A549 (cell line): ENCODE results near the gene SLC17A8. TPM values are rescaled to one million over a fixed set of nuclear protein-coding genes. Genes with fewer than 3 reads are reported as not detected.

ENCODE experiments used
- ATAC-seq, 2 experiments: fragments of 200-7000 bp in 1 of 2; fragments of >200 bp in 1 of 2; cut with Nextera tagmentation in 1 of 2; cut with Tn5 transposase in 1 of 2; 3 replicates each; pipeline versions ENCODE4 v1.8.0 to v1.9.1; 2018 to 2020; ENCODE audit warnings: mild to moderate bottlenecking in 1 of 2, moderate library complexity in 1 of 2
- CTCF ChIA-PET: fragments of 300-600 bp; sonication (Branson Sonifier 250); formaldehyde crosslinking; extraction: SDS; loops from one replicate; lab custom pipeline; 2021; ENCODE audit warnings: antibody characterized with exemption, inconsistent platforms; lab: Yijun Ruan, JAX
- POLR2A ChIA-PET: fragments of 350-600 bp; formaldehyde crosslinking; extraction: SDS; loops from one replicate; lab custom pipeline; 2021; ENCODE audit warnings: antibody characterized with exemption, inconsistent platforms; lab: Yijun Ruan, JAX
- DNase-seq, 2 experiments: peaks; one replicate each; pipeline versions ENCODE4 v3.0.0 to v3.0.0-alpha.2; 2011 to 2016; ENCODE audit warnings: low read depth in 1 of 2, low spot score in 1 of 2
- FAIRE-seq: peaks from 2 replicates; lab custom pipeline; 2011; peaks lifted over from hg19 to GRCh38; lab: Jason Lieb, UNC
- H3K27ac ChIP-seq, 2 experiments: fragments of >200 bp; sonication (Bioruptor Twin); formaldehyde crosslinking; 3 replicates each; pipeline ENCODE4 v1.5.1; 2016 to 2017
- H3K4me1 ChIP-seq: fragments of >200 bp; sonication (Bioruptor Twin); formaldehyde crosslinking; 3 replicates; pipeline ENCODE4 v1.6.1; 2016
- H3K4me2 ChIP-seq: fragments of >200 bp; sonication (Bioruptor Twin); formaldehyde crosslinking; 3 replicates; pipeline ENCODE4 v1.6.1; 2016
- H3K4me3 ChIP-seq: fragments of >200 bp; sonication (Bioruptor Twin); formaldehyde crosslinking; 3 replicates; pipeline ENCODE4 v1.5.1; 2016
- H3K9me3 ChIP-seq: fragments of >200 bp; sonication (Bioruptor Twin); formaldehyde crosslinking; 3 replicates; pipeline ENCODE4 v1.6.1; 2016
- BHLHE40 ChIP-seq: IDR thresholded peaks from 2 replicates; pipeline ENCODE4 v1.6.1; 2012; ENCODE audit warnings: low read depth, low read length, inconsistent platforms
- CBX8 ChIP-seq: fragments of 200-600 bp; sonication (generic); IDR thresholded peaks from 2 replicates; pipeline ENCODE4 v1.6.1; 2016
- CHD4 ChIP-seq: fragments of 200-600 bp; sonication (generic); IDR thresholded peaks from 2 replicates; pipeline ENCODE4 v1.6.1; 2016; ENCODE audit warnings: antibody characterized with exemption, mild to moderate bottlenecking, borderline replicate concordance
- CTCF ChIP-seq: fragments of >200 bp; sonication (Bioruptor Twin); formaldehyde crosslinking; IDR thresholded peaks from 3 replicates; pipeline ENCODE4 v1.5.1; 2016
- EP300 ChIP-seq, 2 experiments: fragments of >200 bp; sonication (Bioruptor Twin); formaldehyde crosslinking; IDR thresholded peaks; 2 replicates in 1 of 2; 3 replicates in 1 of 2; pipeline ENCODE4 v1.6.1; 2016 to 2017
- ESRRA ChIP-seq: fragments of 150-350 bp; IDR thresholded peaks from 2 replicates; pipeline ENCODE4 v1.6.1; 2014; ENCODE audit warnings: mild to moderate bottlenecking, low read length, borderline replicate concordance
- FOSL2 ChIP-seq, 2 experiments: fragments of 450-650 bp in 1 of 2; fragments of >200 bp in 1 of 2; sonication (Bioruptor Twin) in 1 of 2; formaldehyde crosslinking; IDR thresholded peaks; 2 replicates each; pipeline versions ENCODE4 v1.5.0 to v1.6.1; 2016 to 2020; ENCODE audit warnings: mild to moderate bottlenecking in 1 of 2, moderate library complexity in 1 of 2
- FOXS1 ChIP-seq: fragments of 250-450 bp; sonication (Bioruptor Pico); IDR thresholded peaks from 2 replicates; pipeline ENCODE4 v1.5.0; 2020; ENCODE audit warnings: mild to moderate bottlenecking, moderate library complexity
- HDAC2 ChIP-seq: fragments of 200-600 bp; sonication (generic); IDR thresholded peaks from 2 replicates; pipeline ENCODE4 v1.6.1; 2016
- HES2 ChIP-seq: fragments of >200 bp; sonication (Bioruptor Twin); formaldehyde crosslinking; IDR thresholded peaks from 2 replicates; pipeline ENCODE4 v1.6.1; 2016
- HOXA7 ChIP-seq: fragments of 250-450 bp; sonication (Bioruptor Pico); IDR thresholded peaks from 2 replicates; pipeline ENCODE4 v1.5.0; 2020; ENCODE audit warnings: mild to moderate bottlenecking, moderate library complexity
- HOXB13 ChIP-seq: fragments of 250-450 bp; sonication (Bioruptor Pico); IDR thresholded peaks from 2 replicates; pipeline ENCODE4 v1.5.0; 2020; ENCODE audit warnings: low read depth, mild to moderate bottlenecking, moderate library complexity
- HOXB5 ChIP-seq: fragments of 250-450 bp; sonication (Bioruptor Pico); IDR thresholded peaks from 2 replicates; pipeline ENCODE4 v1.5.0; 2020; ENCODE audit warnings: mild to moderate bottlenecking, moderate library complexity
- JUN ChIP-seq, 2 experiments: fragments of >200 bp; sonication (Bioruptor Twin); formaldehyde crosslinking; IDR thresholded peaks; 2 replicates in 1 of 2; 3 replicates in 1 of 2; pipeline ENCODE4 v1.6.1; 2016 to 2017
- KDM1A ChIP-seq: fragments of 200-600 bp; sonication (generic); IDR thresholded peaks from 2 replicates; pipeline ENCODE4 v1.6.1; 2016; ENCODE audit warnings: low read depth, mild to moderate bottlenecking
- MAFK ChIP-seq: fragments of 450-650 bp; IDR thresholded peaks from 2 replicates; pipeline ENCODE4 v1.6.1; 2014; ENCODE audit not compliant: partially characterized antibody
- MYC ChIP-seq: IDR thresholded peaks from 2 replicates; pipeline ENCODE4 v1.6.1; 2012; ENCODE audit warnings: mild to moderate bottlenecking, inconsistent platforms, low read length, improper control_type of control experiment, borderline replicate concordance
- PHF8 ChIP-seq: fragments of 200-600 bp; sonication (generic); IDR thresholded peaks from 2 replicates; pipeline ENCODE4 v1.6.1; 2016; ENCODE audit warnings: low read depth, mild to moderate bottlenecking, antibody characterized with exemption, moderate library complexity, borderline replicate concordance
- POLR2AphosphoS2 ChIP-seq: conservative IDR thresholded peaks from 2 replicates; pipeline ENCODE4 v1.6.1; 2012; ENCODE audit warnings: low read length, improper control_type of control experiment, inconsistent platforms
- RCOR1 ChIP-seq: fragments of 150-350 bp; IDR thresholded peaks from 2 replicates; pipeline ENCODE4 v1.6.1; 2014; ENCODE audit warnings: antibody characterized with exemption, low read length, low read depth
- TFCP2L1 ChIP-seq: fragments of 250-450 bp; sonication (Bioruptor Pico); IDR thresholded peaks from 2 replicates; pipeline ENCODE4 v1.5.0; 2021; ENCODE audit warnings: mild to moderate bottlenecking
- ZC3H11A ChIP-seq: fragments of 450-650 bp; IDR thresholded peaks from 2 replicates; pipeline ENCODE4 v1.6.1; 2014; ENCODE audit warnings: antibody characterized with exemption, mild to moderate bottlenecking
- ZSCAN20 ChIP-seq: fragments of 250-450 bp; sonication (Bioruptor Pico); IDR thresholded peaks from 2 replicates; pipeline ENCODE4 v1.8.0; 2022; ENCODE audit warnings: mild to moderate bottlenecking, moderate library complexity
- whole genome bisulfite sequencing: methylation state at CpG from one replicate; pipeline ENCODE4 v1.1.6; 2017; ENCODE audit errors: missing lambda C conversion rate; 5-methylcytosine and 5-hydroxymethylcytosine counted together
- polyA plus RNA-seq, 4 experiments: library from polyadenylated mRNA; depleted of rRNA in 3 of 4; stranded (reverse); fragments of >200 nt; fragmentation: RNase III in 1 of 4; extraction: RNeasy Plus Mini Kit Qiagen cat#74134 plus additional on column Dnase treatment in 1 of 4; gene quantifications; 2 replicates in 3 of 4; 3 replicates in 1 of 4; pipeline ENCODE4 v1.2.3, GENCODE V29; 2011 to 2017
- TF ChIP-seq, protein P1 (sequence below): IDR thresholded peaks from 2 replicates; pipeline ENCODE4 v1.6.1; 2012; ENCODE audit warnings: low read depth, borderline replicate concordance
- TF ChIP-seq, protein P2 (sequence below): fragments of >200 bp; sonication (Bioruptor Twin); formaldehyde crosslinking; IDR thresholded peaks from 3 replicates; pipeline ENCODE4 v1.6.1; 2016
- TF ChIP-seq, protein P3 (sequence below): IDR thresholded peaks from 2 replicates; pipeline ENCODE4 v1.6.1; 2012
- TF ChIP-seq, protein P4 (sequence below): fragments of 250-450 bp; sonication (Bioruptor Pico); IDR thresholded peaks from 2 replicates; pipeline ENCODE4 v1.5.0; 2020; ENCODE audit warnings: low read depth, mild to moderate bottlenecking, moderate library complexity

The SLC17A8 gene
- polyA plus RNA-seq, 2 of the 4 experiments (the other 2 are of a cell fraction), result 0.03 to 0.04 TPM

- ATAC-seq (no peak), DNase-seq (no peak), FAIRE-seq (no peak)
- no peaks in the 10 kb centered on the region for H3K4me1 ChIP-seq
- H3K4me2 ChIP-seq, result no peak overlapping the region
- 91% methylated on average over 2 of the region's 2 CpGs for WGBS
- no peaks in the 10 kb centered on the region for H3K9me3 ChIP-seq
- POLR2A ChIA-PET, result no interaction called here
- CTCF ChIA-PET, result no interaction called here
- no peak for TF ChIP-seq BHLHE40
- no peak overlapping the region for H3K27ac ChIP-seq
- no peak overlapping the region for H3K4me3 ChIP-seq
Observed at GRCh38 chr12:100329800-100330199, 27.1 kb upstream of the SLC17A8 start.

DNA sequence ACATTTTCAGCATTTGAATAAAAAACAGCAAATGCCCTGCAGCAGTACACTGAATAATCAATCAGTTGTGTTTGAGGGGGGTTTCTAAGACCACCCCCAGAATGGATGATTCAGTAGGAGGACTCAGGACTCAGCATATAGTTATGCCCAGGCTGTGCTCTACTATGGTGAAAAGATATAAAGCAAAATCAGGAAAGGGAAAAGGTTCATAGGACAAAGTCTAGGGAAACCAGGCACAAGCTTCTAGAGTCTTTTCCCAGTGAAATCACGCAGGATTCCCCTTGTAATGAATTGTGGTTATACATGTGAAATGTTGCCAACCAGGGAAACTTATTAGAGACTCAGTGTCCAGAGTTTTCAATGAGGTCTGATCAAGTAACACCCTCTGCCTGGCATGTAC, 25.0 kb upstream of the SLC17A8 start:
- Histone ChIP-seq H3K4me1 (no peaks in the 10 kb centered on the region), H3K4me2 (no peak overlapping the region), H3K9me3 (no peaks in the 10 kb centered on the region), H3K4me3 (no peak overlapping the region), H3K27ac (no peak overlapping the region)
- ATAC-seq (no peak), DNase-seq (no peak), FAIRE-seq (no peak)
- TF ChIP-seq MYC (no peak), TFCP2L1 (CRISPR knock-in tag) (no peak), MAFK (no peak), HOXB5 (no peak), FOXS1 (no peak), CHD4 (no peak), HOXA7 (CRISPR knock-in tag) (no peak), JUN (IDR thresholded peaks at IDR 0.05) (no peak), ZSCAN20 (CRISPR knock-in tag) (no peak), CTCF (no peak), ESRRA (no peak)
- TF ChIP-seq, protein P1, sequence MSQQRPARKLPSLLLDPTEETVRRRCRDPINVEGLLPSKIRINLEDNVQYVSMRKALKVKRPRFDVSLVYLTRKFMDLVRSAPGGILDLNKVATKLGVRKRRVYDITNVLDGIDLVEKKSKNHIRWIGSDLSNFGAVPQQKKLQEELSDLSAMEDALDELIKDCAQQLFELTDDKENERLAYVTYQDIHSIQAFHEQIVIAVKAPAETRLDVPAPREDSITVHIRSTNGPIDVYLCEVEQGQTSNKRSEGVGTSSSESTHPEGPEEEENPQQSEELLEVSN, result no peak
- POLR2A ChIA-PET, result no interaction called here
- CTCF ChIA-PET, result no interaction called here
- WGBS, result 88% methylated on average over 1 of the region's 1 CpG

DNA sequence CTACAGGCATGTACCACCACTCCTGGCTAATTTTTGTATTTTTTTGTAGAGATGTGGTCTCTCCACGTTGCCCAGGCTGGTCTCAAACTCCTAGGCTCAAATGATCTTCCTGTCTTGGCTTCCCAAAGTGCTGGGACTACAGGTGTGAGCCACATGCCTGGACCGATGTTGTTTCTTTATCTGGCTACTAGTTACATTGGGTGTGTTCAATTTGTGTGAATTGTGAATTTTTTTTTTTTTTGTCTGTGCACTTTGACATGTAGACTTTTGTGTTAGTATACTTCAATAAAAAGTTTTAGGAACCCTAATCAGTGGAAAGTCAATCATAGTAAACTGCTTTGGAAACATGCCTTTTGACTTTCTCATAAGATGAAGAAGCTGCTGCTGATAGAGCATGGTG, 24.0 kb upstream of the SLC17A8 start:
- DNase-seq (no peak), ATAC-seq (no peak), FAIRE-seq (no peak)
- WGBS, result 79% methylated on average over 2 of the region's 2 CpGs
- ChIA-PET POLR2A (no interaction called here), CTCF (interaction anchor here (1.8 kb wide), 1 partner anchor 220 kb away, joined by 4 read pairs; no protein-coding TSS in a partner anchor)
- H3K9me3 ChIP-seq, result no peaks in the 10 kb centered on the region
- no peak overlapping the region for H3K4me2 ChIP-seq
- H3K4me3 ChIP-seq, result no peak overlapping the region
- H3K4me1 ChIP-seq, result no peaks in the 10 kb centered on the region
- H3K27ac ChIP-seq, result no peak overlapping the region
- TF ChIP-seq FOSL2 (IDR thresholded peaks at IDR 0.05) (no peak), FOSL2 (CRISPR knock-in tag; IDR thresholded peaks at IDR 0.05) (no peak), CBX8 (no peak), HES2 (no peak), RCOR1 (no peak), FOXS1 (no peak), HOXB13 (CRISPR knock-in tag) (no peak), HDAC2 (no peak), PHF8 (no peak), EP300 (IDR thresholded peaks at IDR 0.05) (no peak), ZC3H11A (no peak), POLR2AphosphoS2 (no peak), KDM1A (no peak), MYC (no peak)
- TF ChIP-seq, protein P2, sequence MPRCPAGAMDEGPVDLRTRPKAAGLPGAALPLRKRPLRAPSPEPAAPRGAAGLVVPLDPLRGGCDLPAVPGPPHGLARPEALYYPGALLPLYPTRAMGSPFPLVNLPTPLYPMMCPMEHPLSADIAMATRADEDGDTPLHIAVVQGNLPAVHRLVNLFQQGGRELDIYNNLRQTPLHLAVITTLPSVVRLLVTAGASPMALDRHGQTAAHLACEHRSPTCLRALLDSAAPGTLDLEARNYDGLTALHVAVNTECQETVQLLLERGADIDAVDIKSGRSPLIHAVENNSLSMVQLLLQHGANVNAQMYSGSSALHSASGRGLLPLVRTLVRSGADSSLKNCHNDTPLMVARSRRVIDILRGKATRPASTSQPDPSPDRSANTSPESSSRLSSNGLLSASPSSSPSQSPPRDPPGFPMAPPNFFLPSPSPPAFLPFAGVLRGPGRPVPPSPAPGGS, result no peak
- TF ChIP-seq, protein P1, result no peak
- TF ChIP-seq, protein P3, sequence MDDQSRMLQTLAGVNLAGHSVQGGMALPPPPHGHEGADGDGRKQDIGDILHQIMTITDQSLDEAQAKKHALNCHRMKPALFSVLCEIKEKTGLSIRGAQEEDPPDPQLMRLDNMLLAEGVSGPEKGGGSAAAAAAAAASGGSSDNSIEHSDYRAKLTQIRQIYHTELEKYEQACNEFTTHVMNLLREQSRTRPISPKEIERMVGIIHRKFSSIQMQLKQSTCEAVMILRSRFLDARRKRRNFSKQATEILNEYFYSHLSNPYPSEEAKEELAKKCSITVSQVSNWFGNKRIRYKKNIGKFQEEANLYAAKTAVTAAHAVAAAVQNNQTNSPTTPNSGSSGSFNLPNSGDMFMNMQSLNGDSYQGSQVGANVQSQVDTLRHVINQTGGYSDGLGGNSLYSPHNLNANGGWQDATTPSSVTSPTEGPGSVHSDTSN, result no peak
- TF ChIP-seq, protein P4, sequence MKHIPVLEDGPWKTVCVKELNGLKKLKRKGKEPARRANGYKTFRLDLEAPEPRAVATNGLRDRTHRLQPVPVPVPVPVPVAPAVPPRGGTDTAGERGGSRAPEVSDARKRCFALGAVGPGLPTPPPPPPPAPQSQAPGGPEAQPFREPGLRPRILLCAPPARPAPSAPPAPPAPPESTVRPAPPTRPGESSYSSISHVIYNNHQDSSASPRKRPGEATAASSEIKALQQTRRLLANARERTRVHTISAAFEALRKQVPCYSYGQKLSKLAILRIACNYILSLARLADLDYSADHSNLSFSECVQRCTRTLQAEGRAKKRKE, result no peak
- TF ChIP-seq, all 56 proteins: peak for 0
